ENCODE data around the gene CMTM6. TPM values are rescaled to one million over a fixed set of nuclear protein-coding genes. Genes with fewer than 3 reads are reported as not detected.
"Not testable (repeated sequence)": the region's sequence is repeated elsewhere in the genome, so short reads cannot be mapped to it uniquely, and the experiment has no call there.

The CMTM6 gene
- 30.5 and 39.3 TPM in 2 replicates for total RNA-seq (2014; rRNA removed; shearing (Covaris generic); ENCODE audit: low replicate concordance)

- no peaks in the 10 kb centered on the region for H3K9me3 ChIP-seq
- peak; percentile 73 for DNase-seq
- H3K36me3 ChIP-seq: no peaks in the 10 kb centered on the region
- peak within 1 kb of the TSS; percentile 80 for H3K4me3 ChIP-seq
- H3K27me3 ChIP-seq: no peaks in the 10 kb centered on the region
Observed at GRCh38 chr3:32502118-32502945, at the start of gene CMTM6. TSS of gene CMTM6 (minus strand) at chr3:32502852. CDS start at chr3:32502745, 107 bp downstream.

DNA sequence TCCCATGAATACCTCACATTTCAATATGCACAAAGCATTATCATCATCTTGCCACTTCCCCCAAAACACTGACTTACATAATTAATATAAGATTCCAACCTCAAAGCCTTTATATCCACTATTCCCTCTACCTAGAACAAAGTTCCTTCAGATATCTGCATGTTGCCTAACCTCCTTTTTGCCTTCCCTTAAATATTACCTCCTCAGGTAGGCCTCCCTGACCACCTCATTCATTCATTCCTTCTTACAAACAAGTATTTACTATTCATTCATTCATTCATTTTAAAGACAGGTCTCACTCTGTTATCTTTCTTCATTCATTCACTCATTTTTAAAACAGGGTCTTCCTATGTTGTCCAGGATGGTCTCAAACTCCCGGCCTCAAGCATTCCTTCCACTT is 49.4 kb upstream of the CMTM6 start:
- no peak for DNase-seq
- H3K36me3 ChIP-seq: no peaks in the 10 kb centered on the region
- no peaks in the 10 kb centered on the region for H3K27me3 ChIP-seq
- no peak overlapping the region for H3K4me3 ChIP-seq
- no peaks in the 10 kb centered on the region for H3K9me3 ChIP-seq

DNA sequence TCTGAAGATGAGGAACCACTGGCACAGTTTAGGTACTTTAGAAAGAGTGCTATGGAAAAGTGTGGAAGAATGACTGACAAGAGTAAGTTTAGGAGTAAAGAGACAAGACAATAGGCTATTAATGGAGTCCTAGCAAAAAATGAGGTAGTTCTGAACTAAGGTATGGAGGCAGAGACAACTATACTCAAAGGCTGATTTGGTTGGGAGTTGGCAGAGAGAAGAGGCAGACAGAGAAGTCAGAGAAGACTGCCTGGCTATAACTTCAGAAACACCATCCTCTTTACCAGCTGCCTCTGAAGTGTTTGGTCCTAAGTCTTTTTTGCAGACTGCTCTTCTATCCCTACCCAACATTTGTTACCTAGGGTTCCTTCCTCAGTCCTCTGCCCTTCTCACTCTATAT is 48.8 kb upstream of the CMTM6 start:
- Histone ChIP-seq H3K36me3 (no peaks in the 10 kb centered on the region), H3K9me3 (no peaks in the 10 kb centered on the region), H3K4me3 (no peak overlapping the region), H3K27me3 (no peaks in the 10 kb centered on the region)
- DNase-seq: no peak

DNA sequence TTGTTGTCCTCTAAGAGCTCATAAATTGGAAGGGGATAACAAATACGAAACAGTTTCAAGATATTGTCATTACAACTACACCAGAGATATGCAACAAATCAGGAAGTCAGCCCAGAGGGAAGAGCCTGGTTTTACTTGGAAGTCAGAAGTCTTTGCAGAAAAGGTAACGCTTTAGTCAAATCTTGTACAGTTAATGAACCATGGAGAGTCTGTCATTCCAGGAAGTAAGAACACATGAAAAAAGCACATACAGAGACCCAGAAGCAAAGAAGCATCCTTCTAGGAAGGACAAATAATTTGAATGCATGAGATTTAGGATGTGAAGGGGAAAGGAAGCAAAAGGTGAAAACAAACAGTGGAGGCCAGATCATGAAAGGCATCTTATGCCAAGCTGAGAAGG is 48.4 kb upstream of the CMTM6 start:
- H3K9me3 ChIP-seq: no peaks in the 10 kb centered on the region
- no peak for DNase-seq

GRCh38 chr3:32545305-32545704 is 42.7 kb upstream of the CMTM6 start:
- Histone ChIP-seq H3K4me3 (no peak overlapping the region), H3K9me3 (no peaks in the 10 kb centered on the region), H3K27me3 (no peaks in the 10 kb centered on the region), H3K36me3 (peaks cover 3% of the 10 kb centered on the region; the same call in 1 of the 2 replicates)
- DNase-seq: no peak

More for the DNA sequence above, 48.4 kb upstream of the CMTM6 start:
- H3K36me3 ChIP-seq: no peaks in the 10 kb centered on the region
- no peaks in the 10 kb centered on the region for H3K27me3 ChIP-seq
- no peak overlapping the region for H3K4me3 ChIP-seq

DNA sequence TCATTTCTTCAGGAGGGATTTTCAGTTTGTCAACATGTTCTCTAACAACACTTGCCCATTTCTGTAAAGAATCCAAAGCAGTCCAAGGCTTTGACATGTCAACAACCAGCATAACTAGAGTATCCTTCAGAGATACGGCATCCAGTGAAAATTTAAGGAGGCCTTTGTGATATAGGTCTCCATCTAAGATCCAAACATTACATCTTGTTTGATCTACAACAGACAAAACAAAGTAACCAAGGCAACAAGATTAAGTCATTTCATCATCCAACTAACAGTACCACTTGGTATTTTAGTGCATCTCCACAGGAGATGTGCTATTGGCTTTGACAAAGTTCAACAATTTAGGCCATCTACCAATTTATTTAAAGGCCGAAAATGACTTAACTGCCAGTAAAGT is 42.2 kb upstream of the CMTM6 start:
- no peak for DNase-seq
- H3K36me3 ChIP-seq: peaks cover 3% of the 10 kb centered on the region; the same call in 1 of the 2 replicates

DNA sequence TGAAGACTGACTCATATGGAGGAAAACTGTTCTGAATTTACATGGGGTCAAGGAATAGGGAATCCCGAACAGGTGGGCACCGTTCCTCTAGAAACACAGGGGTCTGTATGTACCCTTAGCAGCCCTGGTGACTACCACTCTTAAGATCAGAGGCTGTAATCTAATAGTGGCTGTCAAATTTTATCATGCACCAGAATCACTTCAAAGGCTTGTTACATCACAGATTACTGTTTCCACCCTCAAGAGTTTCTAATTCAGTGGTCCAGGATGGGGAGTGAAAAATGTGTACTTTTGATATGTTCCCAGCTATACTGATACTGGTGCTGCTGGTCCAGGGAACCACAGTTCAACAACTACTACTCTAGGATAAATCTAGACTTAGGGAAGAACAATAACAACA is 40.2 kb upstream of the CMTM6 start:
- no peaks in the 10 kb centered on the region for H3K27me3 ChIP-seq
- peaks cover 3% of the 10 kb centered on the region; the same call in 1 of the 2 replicates for H3K36me3 ChIP-seq
- DNase-seq: no peak
- H3K9me3 ChIP-seq: no peaks in the 10 kb centered on the region
- no peak overlapping the region for H3K4me3 ChIP-seq

More for the DNA sequence above, 42.2 kb upstream of the CMTM6 start:
- Histone ChIP-seq H3K9me3 (no peaks in the 10 kb centered on the region), H3K27me3 (no peaks in the 10 kb centered on the region), H3K4me3 (no peak overlapping the region)

- DNase-seq: no peak
- H3K27me3 ChIP-seq: no peaks in the 10 kb centered on the region
- no peak overlapping the region for H3K4me3 ChIP-seq
- H3K9me3 ChIP-seq: no peaks in the 10 kb centered on the region
- peaks cover 3% of the 10 kb centered on the region; the same call in 1 of the 2 replicates for H3K36me3 ChIP-seq
Observed at GRCh38 chr3:32540899-32541298, 38.2 kb upstream of the CMTM6 start.

DNA sequence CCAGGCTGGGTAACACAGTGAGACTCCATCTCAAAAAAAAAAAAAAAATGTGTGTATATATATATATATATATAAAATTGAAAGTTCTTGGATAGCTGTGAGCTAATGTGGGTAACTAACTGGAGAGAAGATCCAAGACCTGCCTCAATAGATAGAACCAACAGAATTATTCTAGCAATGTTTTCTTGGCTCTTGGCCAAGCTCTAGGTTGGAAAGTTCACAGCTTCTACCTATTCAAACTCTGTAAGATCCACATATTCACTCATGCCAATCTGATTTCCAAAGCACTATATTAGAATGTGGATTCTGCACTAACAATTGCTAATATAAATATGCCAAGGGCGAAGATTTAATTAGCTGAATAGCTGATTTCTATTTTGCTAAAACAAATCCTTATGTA is 29.8 kb upstream of the CMTM6 start:
- H3K4me3 ChIP-seq: no peak overlapping the region
- no peaks in the 10 kb centered on the region for H3K27me3 ChIP-seq
- no peak for DNase-seq
- H3K36me3 ChIP-seq: peaks cover 11% of the 10 kb centered on the region; the same call in 1 of the 2 replicates
- H3K9me3 ChIP-seq: no peaks in the 10 kb centered on the region

DNA sequence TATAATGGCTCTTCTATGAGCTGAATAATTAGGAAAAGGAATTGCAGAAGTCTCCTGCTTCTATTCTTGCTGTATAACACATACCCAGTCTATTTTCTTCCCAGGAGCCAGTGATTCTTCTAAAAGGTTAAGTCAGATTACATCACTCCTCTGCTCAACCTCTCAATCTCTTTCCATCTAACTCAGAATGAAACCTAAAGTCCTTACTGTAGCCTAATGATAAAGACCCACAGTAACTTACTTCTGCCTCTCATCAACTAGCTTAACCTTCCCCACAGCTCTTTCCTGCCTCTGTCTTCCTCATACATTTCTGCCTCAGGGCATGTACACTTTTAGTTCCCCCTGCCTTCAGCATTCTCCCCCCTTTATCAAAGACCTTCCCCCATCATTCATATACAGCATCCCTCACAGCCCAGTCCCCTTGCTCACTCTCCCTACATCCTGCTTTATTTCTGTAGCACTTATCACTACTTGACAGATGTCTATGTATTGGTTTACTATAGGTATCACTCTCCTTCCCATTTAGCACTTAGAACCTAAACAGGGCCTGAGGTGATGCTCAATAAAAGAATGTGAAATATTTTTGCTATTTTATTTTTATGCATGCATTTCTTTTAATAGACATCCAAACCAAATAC is 28.5 kb upstream of the CMTM6 start:
- no peaks in the 10 kb centered on the region for H3K27me3 ChIP-seq
- DNase-seq: no peak
- no peak overlapping the region for H3K4me3 ChIP-seq
- no peaks in the 10 kb centered on the region for H3K9me3 ChIP-seq
- peaks cover 12% of the 10 kb centered on the region; the same call in 1 of the 2 replicates for H3K36me3 ChIP-seq

GRCh38 chr3:32525720-32526119 is 23.1 kb upstream of the CMTM6 start:
- H3K36me3 ChIP-seq: peaks cover 12% of the 10 kb centered on the region; the same call in 1 of the 2 replicates
- H3K4me3 ChIP-seq: no peak overlapping the region
- H3K27me3 ChIP-seq: no peaks in the 10 kb centered on the region

GRCh38 chr3:32522682-32523081 is 20.0 kb upstream of the CMTM6 start:
- no peaks in the 10 kb centered on the region for H3K9me3 ChIP-seq
- DNase-seq: no peak
- no peak overlapping the region for H3K4me3 ChIP-seq
- peaks cover 3% of the 10 kb centered on the region; the same call in 1 of the 2 replicates for H3K36me3 ChIP-seq
- no peaks in the 10 kb centered on the region for H3K27me3 ChIP-seq

More at GRCh38 chr3:32525720-32526119, 23.1 kb upstream of the CMTM6 start:
- H3K9me3 ChIP-seq: no peaks in the 10 kb centered on the region
- no peak for DNase-seq

DNA sequence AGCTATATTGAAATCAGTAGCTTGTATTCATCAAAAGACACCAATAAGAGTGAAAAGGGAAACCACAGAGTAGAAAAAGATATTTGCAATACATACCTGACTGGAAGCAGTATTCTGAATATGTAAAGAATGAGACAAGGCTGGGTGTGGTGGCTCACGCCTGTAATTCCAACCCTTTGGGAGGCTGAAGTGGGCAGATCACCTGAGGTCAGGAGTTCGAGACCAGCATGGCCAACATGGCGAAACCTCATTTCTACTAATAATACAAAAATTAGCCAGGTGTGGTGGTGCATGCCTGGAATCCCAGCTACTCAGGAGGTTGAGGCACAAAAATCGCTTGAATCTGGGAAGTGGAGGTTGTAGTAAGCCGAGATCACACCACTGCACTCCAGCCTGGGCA is 16.3 kb upstream of the CMTM6 start:
- not testable (repeated sequence) for H3K27me3 ChIP-seq, H3K9me3 ChIP-seq, DNase-seq, H3K4me3 ChIP-seq, H3K36me3 ChIP-seq

DNA sequence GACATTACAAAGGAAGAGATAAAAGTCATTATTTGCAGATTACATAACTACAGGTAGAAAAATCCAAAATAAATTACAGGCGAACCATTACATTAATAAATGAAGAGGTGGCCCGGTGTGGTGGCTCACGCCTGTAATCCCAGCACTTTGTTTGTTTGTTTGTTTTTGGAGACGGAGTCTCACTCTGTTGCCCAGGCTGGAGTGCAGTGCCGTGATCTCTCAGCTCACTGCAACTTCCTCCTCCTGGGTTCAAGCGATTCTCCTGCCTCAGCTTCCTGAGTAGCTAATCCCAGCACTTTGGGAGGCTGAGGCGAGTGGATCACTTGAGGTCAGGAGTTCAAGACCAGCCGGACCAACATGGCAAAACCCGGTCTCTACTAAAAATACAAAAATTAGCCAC is 14.1 kb upstream of the CMTM6 start:
- DNase-seq, H3K9me3 ChIP-seq, H3K4me3 ChIP-seq, H3K27me3 ChIP-seq, H3K36me3 ChIP-seq: not testable (repeated sequence)

DNA sequence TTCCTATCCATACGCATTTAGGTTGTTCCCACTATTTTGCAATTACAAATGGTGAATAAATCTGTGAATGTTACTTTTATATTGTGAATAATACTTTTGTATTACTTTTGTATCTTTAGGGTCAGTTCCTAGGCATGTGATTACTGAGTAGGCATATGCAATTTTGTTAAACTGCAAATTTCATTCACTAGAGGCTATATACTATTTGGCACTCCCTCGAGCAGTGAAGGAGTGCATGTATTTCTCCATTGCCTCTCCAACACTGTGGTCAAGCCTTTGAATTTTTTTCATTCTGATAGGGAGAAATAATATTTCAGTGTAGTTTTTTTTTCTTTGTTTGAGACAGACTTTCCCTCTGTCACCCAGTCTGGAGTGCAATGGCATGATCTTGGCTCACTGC is 8.4 kb upstream of the CMTM6 start:
- no peak for DNase-seq
- H3K36me3 ChIP-seq: no peaks in the 10 kb centered on the region

GRCh38 chr3:32510075-32510724 is 7.5 kb upstream of the CMTM6 start:
- Histone ChIP-seq H3K36me3 (no peaks in the 10 kb centered on the region), H3K27me3 (no peaks in the 10 kb centered on the region), H3K9me3 (no peaks in the 10 kb centered on the region), H3K4me3 (no peak overlapping the region)
- DNase-seq: peak; percentile 19

More for the DNA sequence above, 8.4 kb upstream of the CMTM6 start:
- Histone ChIP-seq H3K4me3 (no peak overlapping the region), H3K27me3 (no peaks in the 10 kb centered on the region), H3K9me3 (no peaks in the 10 kb centered on the region)

GRCh38 chr3:32508711-32509110 is 6.1 kb upstream of the CMTM6 start:
- Histone ChIP-seq H3K36me3 (no peaks in the 10 kb centered on the region), H3K27me3 (no peaks in the 10 kb centered on the region), H3K9me3 (no peaks in the 10 kb centered on the region), H3K4me3 (no peak overlapping the region)
- no peak for DNase-seq

All from MG63 (cell line).